Suppressor macrophage (primary cell): ENCODE measurements around the gene BEGAIN.
A peak's percentile ranks its signal among the peaks of the same experiment; 100 is the strongest.

ENCODE experiments used
- DNase-seq, 4 experiments: peaks; one replicate each; pipeline ENCODE4 v3.0.0-alpha.2; 2020 to 2022

The BEGAIN gene

GRCh38 chr14:100567009-100567876 lies 20.0 kb downstream of the BEGAIN start:
- peak in 3 of 4 experiments; percentile 41 to 58 (median 51) for DNase-seq

DNA sequence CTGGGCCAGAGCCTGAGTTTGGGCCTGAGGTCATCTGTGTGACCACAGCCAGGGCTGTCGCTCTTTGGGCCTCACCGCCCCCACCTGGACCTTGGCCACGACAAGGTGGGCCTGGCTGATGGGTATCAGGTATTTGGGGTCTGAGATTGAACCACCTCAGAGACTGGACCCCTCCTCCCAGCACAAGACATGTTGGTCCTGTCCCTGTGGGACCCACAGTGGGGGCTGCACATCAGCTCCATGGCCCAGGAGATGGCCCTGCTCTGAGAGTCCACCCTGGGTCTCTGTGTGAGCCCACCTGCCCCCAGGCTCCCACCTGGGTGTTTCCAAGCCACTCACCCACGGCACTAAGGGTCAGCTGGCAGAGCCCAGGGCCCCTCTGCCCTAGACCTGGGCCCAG lies 20.6 kb downstream of the BEGAIN start:
- no peak for DNase-seq

DNA sequence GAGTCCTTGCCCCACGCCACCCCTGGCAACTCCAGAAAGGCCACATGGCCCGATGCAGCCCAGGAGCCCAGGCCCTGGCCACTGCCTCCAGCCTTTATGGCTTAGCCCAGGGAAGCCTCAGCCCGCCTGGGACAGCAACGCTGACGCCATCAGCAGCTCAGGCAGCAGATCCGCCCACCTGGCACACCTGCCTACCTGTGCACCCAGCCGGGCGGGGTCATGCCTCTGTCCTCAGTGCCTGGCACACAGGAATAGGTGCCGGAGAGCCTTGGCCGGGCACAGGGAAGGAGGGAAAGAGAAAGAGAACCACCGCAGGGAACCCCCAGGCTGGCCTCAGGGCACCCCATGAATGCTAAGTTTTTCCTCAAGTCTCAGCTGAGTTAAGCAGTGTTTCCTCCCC lies 21.1 kb downstream of the BEGAIN start:
- no peak for DNase-seq

DNA sequence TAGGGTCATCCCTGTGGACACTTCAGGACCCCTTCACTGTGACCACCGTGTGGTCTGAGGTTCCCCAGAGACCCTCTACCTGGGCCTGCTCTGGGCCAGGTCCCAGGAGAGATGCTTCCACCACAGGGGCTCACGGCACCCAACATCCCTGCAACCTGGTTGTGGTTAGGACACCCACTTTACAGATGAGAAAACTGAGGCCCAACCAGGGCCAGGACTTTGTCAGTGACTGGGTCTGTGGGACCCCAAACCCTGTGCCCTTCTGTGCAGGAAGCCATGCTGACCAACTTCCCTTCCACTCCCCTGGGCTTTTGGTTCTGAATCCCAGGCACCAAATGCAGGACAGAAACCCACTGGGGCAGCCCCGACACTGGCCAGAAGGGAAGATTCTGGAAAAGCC lies 21.6 kb downstream of the BEGAIN start:
- DNase-seq, result no peak

GRCh38 chr14:100564512-100564911 lies 22.7 kb downstream of the BEGAIN start:
- DNase-seq, result no peak

GRCh38 chr14:100562751-100563150 lies 24.5 kb downstream of the BEGAIN start:
- no peak for DNase-seq

DNA sequence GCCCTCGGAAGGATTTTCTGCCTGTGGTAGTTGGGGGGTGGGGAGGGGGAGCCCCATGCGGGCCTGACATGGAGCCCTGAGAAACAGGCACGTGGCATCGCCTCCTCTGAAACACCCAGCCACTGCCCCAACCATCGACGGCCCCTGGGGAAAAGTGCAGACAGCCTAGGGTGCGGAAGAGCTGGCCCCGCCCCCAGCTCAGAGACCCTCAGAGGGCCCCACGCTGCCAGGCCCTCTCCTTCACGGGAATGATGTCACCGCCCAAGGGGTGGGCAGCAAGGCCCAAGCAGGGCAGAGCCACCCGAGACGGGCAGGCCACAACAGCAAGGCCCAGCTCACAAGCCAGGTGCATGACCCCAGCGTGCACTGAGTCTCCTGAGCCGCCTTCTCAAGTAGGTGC lies 26.2 kb downstream of the BEGAIN start:
- no peak for DNase-seq

GRCh38 chr14:100560471-100560870 lies 26.7 kb downstream of the BEGAIN start:
- no peak for DNase-seq

DNA sequence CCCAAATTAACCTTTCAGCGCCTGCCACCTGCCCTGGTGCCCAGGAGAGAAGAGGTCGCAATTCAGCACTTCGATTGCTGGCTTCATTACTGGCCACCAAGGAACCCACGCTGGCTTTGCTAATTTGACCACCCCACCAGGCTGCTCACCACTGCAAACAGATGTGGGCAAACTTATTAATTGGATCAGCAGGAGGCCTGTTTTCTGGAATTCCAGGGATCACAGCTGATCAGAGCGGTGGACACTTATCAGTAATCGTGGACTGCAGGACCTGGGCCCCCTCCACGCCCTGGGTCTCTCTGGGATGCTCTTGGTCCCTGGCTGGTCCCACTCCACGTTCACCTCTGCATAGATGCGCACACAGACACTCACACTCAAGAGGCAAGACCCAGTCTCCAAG lies 27.8 kb downstream of the BEGAIN start:
- no peak for DNase-seq

DNA sequence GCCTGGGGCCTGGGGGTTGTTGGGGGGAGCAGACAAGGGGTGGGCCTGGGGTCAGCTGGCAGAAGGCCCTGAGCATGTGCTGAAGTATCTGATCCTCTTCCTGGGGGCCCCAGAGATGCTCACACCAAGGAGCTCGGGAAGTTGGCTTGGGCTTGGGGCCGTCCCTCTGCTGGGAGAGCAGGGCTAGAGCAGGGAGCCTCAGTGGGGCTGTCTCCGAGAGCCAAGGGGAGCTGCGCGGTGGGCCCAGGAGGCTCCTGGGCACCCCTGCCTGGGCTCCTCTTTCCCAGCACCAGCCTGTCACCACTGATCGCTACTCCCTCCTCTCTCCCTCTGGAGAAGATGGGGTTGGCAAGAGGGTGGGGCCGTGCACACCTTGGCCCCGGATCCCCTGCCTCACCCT lies 28.3 kb downstream of the BEGAIN start:
- DNase-seq, result no peak

GRCh38 chr14:100558226-100558625 lies 29.0 kb downstream of the BEGAIN start:
- no peak for DNase-seq

DNA sequence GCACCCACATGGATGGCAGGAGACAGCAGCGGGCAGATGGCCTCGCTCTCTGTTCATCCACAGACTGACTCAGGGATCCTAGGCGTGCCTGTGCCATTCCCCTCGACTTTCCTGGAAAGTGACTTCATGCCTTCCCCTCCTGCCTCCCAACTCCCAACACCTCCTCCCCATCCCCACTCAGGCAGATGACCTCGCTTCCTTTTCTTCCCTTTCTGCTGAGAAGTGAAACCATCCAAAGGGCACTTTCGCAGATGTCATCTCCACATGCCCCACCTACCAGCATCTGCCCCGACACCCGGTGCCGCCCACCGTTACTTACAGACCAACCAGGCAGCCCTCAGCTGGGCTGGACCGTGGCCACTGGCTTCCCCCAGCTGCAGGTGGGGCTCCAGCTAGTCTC lies 29.6 kb downstream of the BEGAIN start:
- DNase-seq, result peak; percentile 65 to 86 (median 82)

- no peak for DNase-seq
Measured at GRCh38 chr14:100556936-100557505, 30.2 kb downstream of the BEGAIN start.

GRCh38 chr14:100556140-100556475 lies 31.1 kb downstream of the BEGAIN start:
- no peak for DNase-seq

DNA sequence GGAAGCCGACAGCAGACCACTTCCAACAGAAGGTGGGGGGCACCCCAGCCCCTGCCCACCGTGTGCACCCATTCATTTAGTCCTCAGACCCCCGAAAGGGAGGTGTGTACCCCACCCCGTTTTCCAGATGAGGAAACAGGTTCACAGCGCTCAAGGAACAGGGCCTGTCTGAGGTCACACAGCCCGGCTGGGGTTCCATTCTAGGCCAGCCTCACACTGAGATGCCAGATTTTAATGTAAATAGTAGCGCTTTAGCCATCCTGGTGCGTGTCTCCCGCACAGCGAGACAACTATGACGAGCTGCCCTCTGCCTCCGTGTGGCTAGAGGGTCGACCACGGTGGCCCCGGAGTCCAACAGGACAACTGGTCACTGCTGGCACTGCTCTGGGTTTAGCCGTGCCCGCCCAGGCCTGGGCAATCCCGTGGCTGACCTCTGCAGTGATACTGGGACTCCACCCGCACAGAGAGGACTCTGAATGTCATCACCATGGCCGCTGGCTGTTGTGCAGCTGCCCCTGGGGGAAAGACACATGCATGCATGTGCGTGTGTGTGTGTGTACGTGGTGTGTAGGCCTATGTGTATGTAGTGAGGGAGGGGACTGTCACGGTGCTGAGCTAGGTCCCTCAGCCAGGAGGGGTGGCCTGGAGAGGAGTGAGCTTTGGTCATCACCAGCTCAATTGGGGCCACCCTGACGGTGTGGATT lies 31.6 kb downstream of the BEGAIN start:
- no peak for DNase-seq

DNA sequence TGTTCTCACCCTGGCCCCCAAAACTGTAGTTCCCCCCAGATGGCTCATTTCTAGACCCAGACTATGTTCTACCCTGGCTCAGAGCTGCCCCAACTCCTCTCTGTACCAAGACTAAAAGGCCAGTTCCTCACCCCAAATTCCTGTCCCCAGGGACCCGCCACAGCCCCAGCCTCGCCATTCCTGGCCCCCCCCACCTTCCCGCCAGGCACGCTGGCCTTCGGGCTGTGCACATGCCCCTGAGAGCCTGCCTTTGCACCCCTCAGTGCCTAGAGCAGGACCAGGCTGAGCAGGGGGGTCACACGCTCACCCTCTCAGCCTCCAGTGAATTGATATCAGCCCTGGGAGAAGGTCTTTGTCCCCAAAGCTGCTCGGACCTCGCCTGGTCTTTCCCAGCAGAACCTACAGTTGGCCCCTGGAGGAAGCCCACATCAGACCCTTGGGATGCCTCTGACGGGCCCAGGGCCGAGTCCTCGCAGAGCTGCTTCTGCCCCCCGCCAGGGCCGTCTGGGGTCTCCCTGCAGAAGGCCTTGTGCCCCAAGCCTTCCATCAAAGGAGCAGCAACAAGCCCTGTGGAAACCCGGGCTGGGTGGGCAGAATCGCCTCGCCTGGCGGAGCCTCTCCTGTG lies 32.4 kb downstream of the BEGAIN start:
- no peak for DNase-seq

DNA sequence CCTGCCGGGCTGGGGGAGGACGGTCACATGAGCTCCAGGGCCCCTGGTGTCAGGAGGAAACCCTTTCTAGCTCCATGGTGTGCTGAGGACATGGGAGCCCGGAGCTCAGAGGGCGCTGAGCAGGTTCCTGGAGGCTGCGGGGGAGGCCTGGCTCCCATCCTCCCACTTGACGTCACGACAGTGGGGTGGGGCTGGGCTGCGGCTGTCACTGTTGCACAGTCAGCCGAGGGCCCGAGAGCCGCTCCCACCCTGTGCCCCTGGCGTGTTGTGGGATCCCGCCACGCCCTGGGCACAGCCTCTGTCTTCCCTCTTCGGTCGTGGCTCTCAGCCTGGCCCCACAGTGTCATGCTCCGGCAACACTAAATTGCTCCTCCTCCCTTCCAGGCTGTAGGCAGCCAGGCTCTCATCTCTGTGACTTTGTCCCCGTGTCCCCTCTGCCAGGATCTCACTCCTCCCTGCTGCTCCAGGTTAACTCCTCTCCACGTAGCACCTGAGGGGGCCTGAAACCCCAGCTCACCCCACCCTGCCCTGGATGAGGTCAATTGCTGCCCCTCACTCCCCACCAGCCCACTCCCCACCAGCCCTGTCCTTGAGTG lies 33.0 kb downstream of the BEGAIN start:
- DNase-seq, result peak; percentile 65 to 75 (median 68)

DNA sequence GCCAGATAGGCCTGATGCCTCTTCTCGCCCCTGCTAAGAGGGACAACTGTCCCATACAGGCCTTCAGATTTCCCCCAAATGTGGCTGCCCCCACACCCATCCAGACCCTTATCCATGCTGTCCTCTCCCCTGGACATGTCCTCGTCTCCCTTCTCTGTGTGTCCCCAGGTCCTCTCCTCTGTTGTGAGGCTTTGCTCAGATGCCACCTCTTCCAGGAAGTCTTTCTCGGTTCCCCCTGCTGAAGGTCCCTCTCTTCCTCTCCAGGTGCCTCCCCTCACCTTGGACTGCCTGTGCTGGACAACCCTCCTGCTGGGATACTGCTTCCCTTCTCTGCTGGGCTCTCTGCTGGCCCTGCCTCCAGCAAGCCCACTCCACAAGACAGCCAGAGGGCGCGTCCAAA lies 33.7 kb downstream of the BEGAIN start:
- no peak for DNase-seq

- DNase-seq, result no peak
Measured at GRCh38 chr14:100552524-100553125, 34.6 kb downstream of the BEGAIN start.

DNA sequence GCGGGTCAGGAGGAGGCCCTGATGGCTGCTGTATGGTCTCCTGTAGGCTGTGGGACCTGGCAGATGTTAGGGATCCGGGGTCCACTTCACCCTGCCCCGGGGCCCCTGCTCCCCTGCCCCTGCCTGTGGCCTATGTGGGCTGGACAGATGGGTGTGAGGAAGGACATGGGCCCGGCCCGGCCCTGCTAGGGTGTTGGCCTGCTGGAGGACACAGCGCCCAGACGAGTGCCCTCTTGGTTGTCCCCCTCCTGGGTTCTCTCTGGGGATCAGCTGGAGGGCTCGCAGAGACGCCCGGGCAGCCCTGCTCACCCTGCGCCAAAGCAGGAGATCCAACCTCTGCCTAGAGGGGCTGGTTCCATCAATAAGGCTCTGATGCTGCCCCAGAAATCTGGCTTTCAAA lies 36.2 kb downstream of the BEGAIN start:
- DNase-seq, result no peak

GRCh38 chr14:100549834-100550625 lies 37.2 kb downstream of the BEGAIN start:
- DNase-seq, result no peak

DNA sequence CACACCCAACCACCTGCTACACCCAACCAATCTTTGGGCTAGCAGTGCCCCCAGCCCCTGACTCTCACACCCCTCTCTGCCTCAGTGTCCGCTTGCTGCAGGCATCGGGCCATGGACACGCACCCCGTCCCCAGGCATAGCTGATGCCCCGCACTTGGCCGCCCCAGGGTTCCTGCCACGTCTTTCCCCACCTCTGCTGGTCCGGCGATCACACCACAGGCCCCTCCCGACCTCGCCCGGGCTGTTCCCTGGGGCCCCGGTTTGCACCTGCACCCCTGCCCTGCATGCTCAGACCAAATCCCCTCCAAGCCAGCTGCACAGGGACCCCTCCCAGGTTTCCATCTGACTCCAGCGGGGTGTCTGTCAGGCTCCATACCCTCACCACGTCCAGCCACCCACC lies 38.3 kb downstream of the BEGAIN start:
- DNase-seq, result no peak
